Testis (tissue), 2 donors: ENCODE measurements around the gene NUCKS1.

Source experiments
- CTCF ChIP-seq, 3 experiments: fragments of 450-650 bp in 2 of 3; fragments of 200-600 bp in 1 of 3; sonication (generic) in 1 of 3; IDR thresholded peaks; one replicate each; pipeline ENCODE4 v1.5.1; 2016 to 2019; ENCODE audit warnings: antibody characterized with exemption in 3 of 3, mild to moderate bottlenecking in 2 of 3, moderate library complexity in 1 of 3
- POLR2A ChIP-seq: fragments of 450-650 bp; IDR thresholded peaks from one replicate; pipeline ENCODE4 v1.6.1; 2017; ENCODE audit warnings: antibody characterized with exemption, mild to moderate bottlenecking, moderate library complexity

GRCh38 chr1:205676597-205676996 lies 73.4 kb downstream of the NUCKS1 start:
- TF ChIP-seq POLR2A: no peak
- TF ChIP-seq CTCF (IDR thresholded peaks at IDR 0.05): no peak
